ENCODE data around the gene TRPC4.

GRCh38 chr13:37899753-37900152 lies 30.2 kb upstream of the TRPC4 start:
- TF ChIP-seq, protein P1, sequence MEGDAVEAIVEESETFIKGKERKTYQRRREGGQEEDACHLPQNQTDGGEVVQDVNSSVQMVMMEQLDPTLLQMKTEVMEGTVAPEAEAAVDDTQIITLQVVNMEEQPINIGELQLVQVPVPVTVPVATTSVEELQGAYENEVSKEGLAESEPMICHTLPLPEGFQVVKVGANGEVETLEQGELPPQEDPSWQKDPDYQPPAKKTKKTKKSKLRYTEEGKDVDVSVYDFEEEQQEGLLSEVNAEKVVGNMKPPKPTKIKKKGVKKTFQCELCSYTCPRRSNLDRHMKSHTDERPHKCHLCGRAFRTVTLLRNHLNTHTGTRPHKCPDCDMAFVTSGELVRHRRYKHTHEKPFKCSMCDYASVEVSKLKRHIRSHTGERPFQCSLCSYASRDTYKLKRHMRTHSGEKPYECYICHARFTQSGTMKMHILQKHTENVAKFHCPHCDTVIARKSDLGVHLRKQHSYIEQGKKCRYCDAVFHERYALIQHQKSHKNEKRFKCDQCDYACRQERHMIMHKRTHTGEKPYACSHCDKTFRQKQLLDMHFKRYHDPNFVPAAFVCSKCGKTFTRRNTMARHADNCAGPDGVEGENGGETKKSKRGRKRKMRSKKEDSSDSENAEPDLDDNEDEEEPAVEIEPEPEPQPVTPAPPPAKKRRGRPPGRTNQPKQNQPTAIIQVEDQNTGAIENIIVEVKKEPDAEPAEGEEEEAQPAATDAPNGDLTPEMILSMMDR (IDR thresholded peaks at IDR 0.05), result no peak
- TF ChIP-seq POLR2A (IDR thresholded peaks at IDR 0.05) (no peak), EP300 (IDR thresholded peaks at IDR 0.05) (no peak)
